Colonic mucosa (tissue), 4 donors: ENCODE results near the gene ERAP2. TPM values are rescaled to one million over a fixed set of nuclear protein-coding genes. Genes with fewer than 3 reads are reported as not detected.
A peak's percentile ranks its signal among the peaks of the same experiment; 100 is the strongest.
"Not testable (repeated sequence)": the region's sequence is repeated elsewhere in the genome, so short reads cannot be mapped to it uniquely, and the experiment has no call there.

ENCODE experiments used
- DNase-seq: peaks from one replicate; pipeline ENCODE4 v3.0.0-alpha.2; 2020
- H3K27ac ChIP-seq: fragments of 200-600 bp; one replicate; pipeline ENCODE4 v1.8.0; 2021
- H3K27me3 ChIP-seq: fragments of 200-600 bp; one replicate; pipeline ENCODE4 v1.8.0; 2021
- H3K36me3 ChIP-seq: fragments of 200-600 bp; one replicate; pipeline ENCODE4 v1.8.0; 2021
- H3K4me1 ChIP-seq: fragments of 200-600 bp; one replicate; pipeline ENCODE4 v1.8.0; 2021; ENCODE audit warnings: mild to moderate bottlenecking
- H3K4me3 ChIP-seq: fragments of 200-600 bp; one replicate; pipeline ENCODE4 v1.8.0; 2021
- H3K9ac ChIP-seq, 2 donors: one replicate each; pipeline ENCODE4 v1.7.0; 2013; ENCODE audit warnings: control low read depth in 2 of 2, low read depth in 2 of 2, low read length in 2 of 2
- H3K9me3 ChIP-seq: fragments of 200-600 bp; one replicate; pipeline ENCODE4 v1.8.0; 2021
- CTCF ChIP-seq: fragments of 200-600 bp; IDR thresholded peaks from one replicate; pipeline ENCODE4 v1.8.0; 2022; ENCODE audit warnings: antibody characterized with exemption, mild to moderate bottlenecking
- intact Hi-C: fragments of 100-400 bp; cut with DNase I; formaldehyde crosslinking; loops from one replicate; pipeline ENCODE4 v1.14.1; 2022
- total RNA-seq, 2 donors: library from RNA; stranded (reverse); fragmentation: NEBNext Ultra II Directional in 1 of 2; extraction: Animal tissue kit (Norgen Biotek cat#: 25700) in 1 of 2; gene quantifications; one replicate each; pipeline ENCODE4 v1.2.1, GENCODE V29; 2021
- donor health status: healthy.
- donor health status: DM: no; HTN: no; CAD: no.
- donor health status: DM: no; HTN: no; CAD: no.

ERAP2 gene
- total RNA-seq, 2 donors from 2014 or later: 18.3 to 26.7 TPM

GRCh38 chr5:96837303-96837702, 39.0 kb upstream of the ERAP2 start:
- no peak for TF ChIP-seq CTCF
- Histone ChIP-seq H3K27me3 (no peaks in the 10 kb centered on the region), H3K9me3 (no peaks in the 10 kb centered on the region), H3K4me1 (peaks cover 7% of the 10 kb centered on the region), H3K4me3 (no peak overlapping the region), H3K27ac (no peak overlapping the region), H3K9ac (no peak overlapping the region), H3K36me3 (no peaks in the 10 kb centered on the region)
- no peak for DNase-seq
- intact Hi-C loops: no loop called here

- DNase-seq: peak; percentile 46
- Histone ChIP-seq H3K27ac (peak overlapping the region; percentile 65), H3K9ac (no peak overlapping the region), H3K4me3 (no peak overlapping the region), H3K36me3 (no peaks in the 10 kb centered on the region), H3K9me3 (no peaks in the 10 kb centered on the region), H3K4me1 (peaks cover 7% of the 10 kb centered on the region), H3K27me3 (no peaks in the 10 kb centered on the region)
- no peak for TF ChIP-seq CTCF
- intact Hi-C loops: no loop called here
These were observed 37.9 kb upstream of the ERAP2 start for GRCh38 chr5:96838201-96839070.

- Histone ChIP-seq H3K4me1 (peaks cover 7% of the 10 kb centered on the region), H3K4me3 (no peak overlapping the region), H3K27me3 (no peaks in the 10 kb centered on the region), H3K9ac (no peak overlapping the region), H3K9me3 (no peaks in the 10 kb centered on the region), H3K27ac (peak overlapping the region; percentile 65), H3K36me3 (no peaks in the 10 kb centered on the region)
- intact Hi-C loops: no loop called here
- no peak for TF ChIP-seq CTCF
- no peak for DNase-seq
These were observed 37.2 kb upstream of the ERAP2 start for GRCh38 chr5:96839071-96839592.

- H3K9ac ChIP-seq, intact Hi-C loops, H3K27ac ChIP-seq, H3K27me3 ChIP-seq, H3K36me3 ChIP-seq, H3K4me3 ChIP-seq, H3K4me1 ChIP-seq, H3K9me3 ChIP-seq, DNase-seq: not testable (repeated sequence)
These were observed 34.4 kb upstream of the ERAP2 start for GRCh38 chr5:96841931-96842330.

GRCh38 chr5:96843140-96843539, 33.2 kb upstream of the ERAP2 start:
- Histone ChIP-seq H3K36me3 (no peaks in the 10 kb centered on the region), H3K4me1 (peaks cover 7% of the 10 kb centered on the region), H3K9me3 (no peaks in the 10 kb centered on the region), H3K27me3 (no peaks in the 10 kb centered on the region), H3K9ac (no peak overlapping the region), H3K27ac (no peak overlapping the region), H3K4me3 (no peak overlapping the region)
- intact Hi-C loops: no loop called here
- no peak for DNase-seq
- no peak for TF ChIP-seq CTCF

GRCh38 chr5:96844481-96844990, 31.8 kb upstream of the ERAP2 start:
- intact Hi-C loops: no loop called here
- H3K9ac ChIP-seq: no peak overlapping the region
- no peak overlapping the region for H3K4me3 ChIP-seq
- H3K27me3 ChIP-seq: no peaks in the 10 kb centered on the region
- no peak for DNase-seq
- H3K36me3 ChIP-seq: no peaks in the 10 kb centered on the region
- no peaks in the 10 kb centered on the region for H3K4me1 ChIP-seq
- no peaks in the 10 kb centered on the region for H3K9me3 ChIP-seq
- TF ChIP-seq CTCF: no peak
- H3K27ac ChIP-seq: no peak overlapping the region
